Endodermal cell (in vitro differentiated cells): ENCODE measurements around the gene RAPGEF2. TPM values are rescaled to one million over a fixed set of nuclear protein-coding genes. Genes with fewer than 3 reads are reported as not detected.

Experiments used
- DNase-seq: peaks from one replicate; pipeline ENCODE4 v3.0.0-alpha.2; 2017
- H3K27ac ChIP-seq: 2 replicates; pipeline ENCODE4 v1.5.1; 2013; ENCODE audit warnings: mild to moderate bottlenecking, low read depth, low read length, moderate library complexity
- H3K27me3 ChIP-seq: 2 replicates; pipeline ENCODE4 v1.6.1; 2013; ENCODE audit warnings: mild to moderate bottlenecking, low read length, moderate library complexity; ENCODE audit not compliant: insufficient read depth, control insufficient read depth, poor library complexity, severe bottlenecking
- H3K36me3 ChIP-seq: 2 replicates; pipeline ENCODE4 v1.7.0; 2013; ENCODE audit warnings: mild to moderate bottlenecking, low read length, moderate library complexity; ENCODE audit not compliant: control insufficient read depth, insufficient read depth
- H3K4me1 ChIP-seq: one replicate; pipeline ENCODE4 v1.7.0; 2013; ENCODE audit warnings: low read length; ENCODE audit not compliant: control insufficient read depth, insufficient read depth
- H3K4me3 ChIP-seq: 2 replicates; pipeline ENCODE4 v1.5.1; 2013; ENCODE audit warnings: mild to moderate bottlenecking, low read length, moderate library complexity
- H3K9ac ChIP-seq: 2 replicates; pipeline ENCODE4 v1.6.1; 2013; ENCODE audit warnings: mild to moderate bottlenecking, low read length, moderate library complexity; ENCODE audit not compliant: poor library complexity, severe bottlenecking; ENCODE audit errors: extremely low read depth
- H3K9me3 ChIP-seq: 2 replicates; pipeline ENCODE4 v1.6.1; 2013; ENCODE audit warnings: mild to moderate bottlenecking, low read length, moderate library complexity; ENCODE audit not compliant: control insufficient read depth
- H3K27ac Mint-ChIP-seq: 2 replicates; pipeline ENCODE4 v1.8.0; 2020; ENCODE audit warnings: mixed read lengths
- H3K27me3 Mint-ChIP-seq: 2 replicates; pipeline ENCODE4 v1.8.0; 2021; ENCODE audit warnings: mild to moderate bottlenecking, mixed read lengths; ENCODE audit not compliant: insufficient read depth
- H3K36me3 Mint-ChIP-seq: 2 replicates; pipeline ENCODE4 v1.8.0; 2020; ENCODE audit warnings: low read depth, mixed read lengths
- H3K4me1 Mint-ChIP-seq: 2 replicates; pipeline ENCODE4 v1.8.0; 2020; ENCODE audit warnings: mixed read lengths
- H3K4me3 Mint-ChIP-seq: 2 replicates; pipeline ENCODE4 v1.8.0; 2020; ENCODE audit warnings: mild to moderate bottlenecking, moderate library complexity, mixed read lengths
- H3K9me3 Mint-ChIP-seq: 2 replicates; pipeline ENCODE4 v1.8.0; 2020; ENCODE audit warnings: mild to moderate bottlenecking, mixed read lengths
- CTCF ChIP-seq: fragments of 200-600 bp; sonication (generic); conservative IDR thresholded peaks from 2 replicates; pipeline ENCODE4 v1.5.0; 2021; ENCODE audit warnings: antibody characterized with exemption, mild to moderate bottlenecking
- WGBS, 2 experiments: methylation state at CpG; one replicate each; pipeline versions ENCODE4 v1.1.5 to v1.1.7; 2013; ENCODE audit warnings: missing lambda C conversion rate in 2 of 2, mixed read lengths in 1 of 2; ENCODE audit not compliant: insufficient coverage in 1 of 2, insufficient read length in 1 of 2; 5-methylcytosine and 5-hydroxymethylcytosine counted together
- total RNA-seq, 2 donors: library from RNA; stranded (reverse); fragmentation: NEBNext Ultra II Directional in 1 of 2; extraction: Animal tissue kit (Norgen Biotek cat#: 25700) in 1 of 2; gene quantifications; 2 replicates in 1 of 2; 3 replicates in 1 of 2; pipeline ENCODE4 v1.2.1, GENCODE V29; 2021

The RAPGEF2 gene
- total RNA-seq, 2 donors from 2014 or later, result 63.4 to 78.2 TPM

GRCh38 chr4:159237975-159238374, 135.1 kb downstream of the RAPGEF2 start:
- H3K27me3 ChIP-seq, result no peaks in the 10 kb centered on the region
- DNase-seq, result no peak
- TF ChIP-seq CTCF, result no peak
- Mint-ChIP-seq H3K4me3 (no peak overlapping the region), H3K36me3 (peaks cover 14% of the 10 kb centered on the region), H3K9me3 (no peaks in the 10 kb centered on the region), H3K4me1 (peaks cover 3% of the 10 kb centered on the region), H3K27ac (no peak overlapping the region), H3K27me3 (no peaks in the 10 kb centered on the region)
- no peak overlapping the region for H3K27ac ChIP-seq
- no peak overlapping the region for H3K9ac ChIP-seq
- no peak overlapping the region for H3K4me3 ChIP-seq
- peaks cover 3% of the 10 kb centered on the region for H3K36me3 ChIP-seq
- no peaks in the 10 kb centered on the region for H3K9me3 ChIP-seq
- 88% methylated on average over 2 of the region's 2 CpGs; no CpG with 5 or more reads in 1 of the 2 experiments for WGBS, 2 experiments
- no peaks in the 10 kb centered on the region for H3K4me1 ChIP-seq

DNA sequence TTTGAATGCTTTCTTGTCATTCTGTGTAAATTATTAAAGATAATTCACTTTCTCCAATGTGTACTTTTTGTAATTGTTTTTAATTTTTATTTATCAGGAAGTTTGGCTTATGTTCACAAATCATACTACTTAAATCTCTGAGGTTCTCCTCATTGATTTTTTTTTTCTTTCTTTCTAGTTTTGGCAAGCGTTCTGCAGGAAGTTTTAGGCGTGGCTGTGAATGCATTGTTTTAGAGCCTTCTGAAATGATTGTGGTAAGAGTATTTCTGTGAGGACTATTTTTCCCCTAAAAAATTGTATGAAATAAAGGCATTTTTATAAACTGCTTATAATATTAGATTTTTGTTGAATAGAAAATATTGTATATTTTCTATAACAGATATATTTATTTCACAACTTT, 135.8 kb downstream of the RAPGEF2 start:
- Histone ChIP-seq H3K4me3 (no peak overlapping the region), H3K27ac (no peak overlapping the region), H3K4me1 (no peaks in the 10 kb centered on the region), H3K27me3 (no peaks in the 10 kb centered on the region), H3K9me3 (no peaks in the 10 kb centered on the region), H3K36me3 (peaks cover 7% of the 10 kb centered on the region), H3K9ac (no peak overlapping the region)
- WGBS, 2 experiments, result 100% methylated on average over 2 of the region's 2 CpGs; no CpG with 5 or more reads in 1 of the 2 experiments
- Mint-ChIP-seq H3K4me1 (peaks cover 3% of the 10 kb centered on the region), H3K9me3 (no peaks in the 10 kb centered on the region), H3K27ac (no peak overlapping the region), H3K27me3 (no peaks in the 10 kb centered on the region), H3K36me3 (peaks cover 12% of the 10 kb centered on the region), H3K4me3 (no peak overlapping the region)
- DNase-seq, result no peak
- TF ChIP-seq CTCF, result no peak

GRCh38 chr4:159239629-159240028, 136.8 kb downstream of the RAPGEF2 start:
- H3K4me1 ChIP-seq, result no peaks in the 10 kb centered on the region
- Mint-ChIP-seq H3K27me3 (no peaks in the 10 kb centered on the region), H3K4me1 (peaks cover 3% of the 10 kb centered on the region), H3K36me3 (peaks cover 12% of the 10 kb centered on the region), H3K27ac (no peak overlapping the region), H3K4me3 (no peak overlapping the region), H3K9me3 (no peaks in the 10 kb centered on the region)
- DNase-seq, result no peak
- no peaks in the 10 kb centered on the region for H3K9me3 ChIP-seq
- no peak for TF ChIP-seq CTCF
- no peak overlapping the region for H3K9ac ChIP-seq
- no peak overlapping the region for H3K27ac ChIP-seq
- no peak overlapping the region for H3K4me3 ChIP-seq
- peaks cover 16% of the 10 kb centered on the region for H3K36me3 ChIP-seq
- H3K27me3 ChIP-seq, result no peaks in the 10 kb centered on the region
- 92 to 98% methylated on average over 2 of the region's 2 CpGs for WGBS, 2 experiments
